ENCODE measurements around the gene NT5C1B. TPM values are rescaled to one million over a fixed set of nuclear protein-coding genes. Genes with fewer than 3 reads are reported as not detected.

The NT5C1B gene
- polyA plus RNA-seq, 2 of the 4 experiments (the other 2 are of a cell fraction): not detected

DNA sequence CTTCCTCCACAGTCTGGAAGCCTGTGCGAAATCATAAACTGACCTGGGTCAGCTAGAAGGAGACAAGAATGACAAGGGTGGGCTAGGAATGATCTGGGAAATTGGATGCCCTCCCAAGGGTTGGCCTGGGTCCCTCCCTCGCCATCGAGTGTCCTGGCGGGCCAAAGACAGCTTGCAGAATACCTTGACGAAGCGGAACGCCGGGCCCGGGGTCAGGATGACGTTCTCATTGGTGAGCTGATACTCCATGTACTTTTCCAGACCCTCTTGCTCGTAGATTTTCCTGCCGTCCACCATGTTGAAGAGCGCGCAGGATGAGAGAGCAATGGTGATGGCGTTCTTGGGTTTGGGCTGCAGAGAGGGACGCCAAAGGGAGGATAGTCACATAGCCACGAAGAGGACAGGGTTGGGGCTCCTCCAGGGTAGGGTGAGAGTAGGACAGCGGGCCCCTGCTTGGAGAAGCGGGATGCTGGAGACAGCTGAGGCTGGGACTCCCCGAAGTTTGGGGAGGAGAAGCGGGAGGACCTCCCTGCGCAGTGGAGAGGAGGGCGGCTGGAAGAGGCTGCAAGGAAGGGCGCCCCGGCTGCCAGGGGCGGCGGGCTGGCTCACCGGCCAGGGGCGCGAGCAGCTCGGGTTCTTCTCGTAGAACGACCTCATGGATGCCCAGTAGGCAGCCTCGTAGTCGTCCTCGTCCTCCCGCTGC lies 5.3 kb downstream of the NT5C1B start (continued):
- TF ChIP-seq, protein P1, sequence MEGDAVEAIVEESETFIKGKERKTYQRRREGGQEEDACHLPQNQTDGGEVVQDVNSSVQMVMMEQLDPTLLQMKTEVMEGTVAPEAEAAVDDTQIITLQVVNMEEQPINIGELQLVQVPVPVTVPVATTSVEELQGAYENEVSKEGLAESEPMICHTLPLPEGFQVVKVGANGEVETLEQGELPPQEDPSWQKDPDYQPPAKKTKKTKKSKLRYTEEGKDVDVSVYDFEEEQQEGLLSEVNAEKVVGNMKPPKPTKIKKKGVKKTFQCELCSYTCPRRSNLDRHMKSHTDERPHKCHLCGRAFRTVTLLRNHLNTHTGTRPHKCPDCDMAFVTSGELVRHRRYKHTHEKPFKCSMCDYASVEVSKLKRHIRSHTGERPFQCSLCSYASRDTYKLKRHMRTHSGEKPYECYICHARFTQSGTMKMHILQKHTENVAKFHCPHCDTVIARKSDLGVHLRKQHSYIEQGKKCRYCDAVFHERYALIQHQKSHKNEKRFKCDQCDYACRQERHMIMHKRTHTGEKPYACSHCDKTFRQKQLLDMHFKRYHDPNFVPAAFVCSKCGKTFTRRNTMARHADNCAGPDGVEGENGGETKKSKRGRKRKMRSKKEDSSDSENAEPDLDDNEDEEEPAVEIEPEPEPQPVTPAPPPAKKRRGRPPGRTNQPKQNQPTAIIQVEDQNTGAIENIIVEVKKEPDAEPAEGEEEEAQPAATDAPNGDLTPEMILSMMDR (IDR thresholded peaks at IDR 0.05): no peak
- TF ChIP-seq ZSCAN20 (CRISPR knock-in tag; IDR thresholded peaks at IDR 0.05): no peak
- TF ChIP-seq, protein P2, sequence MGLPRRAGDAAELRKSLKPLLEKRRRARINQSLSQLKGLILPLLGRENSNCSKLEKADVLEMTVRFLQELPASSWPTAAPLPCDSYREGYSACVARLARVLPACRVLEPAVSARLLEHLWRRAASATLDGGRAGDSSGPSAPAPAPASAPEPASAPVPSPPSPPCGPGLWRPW (IDR thresholded peaks at IDR 0.05): no peak

DNA sequence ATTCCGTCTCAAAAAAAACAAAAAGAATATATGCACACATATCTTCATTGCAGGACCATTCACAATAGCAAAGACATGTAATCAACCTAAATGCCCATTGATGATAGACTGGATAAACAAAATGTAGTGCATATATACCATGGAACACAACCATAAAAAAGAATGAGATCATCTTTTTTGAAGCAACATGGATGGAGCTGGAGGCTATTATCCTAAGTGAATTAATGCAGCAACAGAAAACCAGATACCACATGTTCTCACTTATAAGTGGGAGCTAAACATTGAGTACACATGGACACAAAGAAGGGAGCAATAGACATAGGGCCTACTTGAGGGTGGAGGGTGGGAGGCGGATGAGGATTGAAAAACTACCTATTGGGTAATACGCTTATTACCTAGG lies 8.8 kb downstream of the NT5C1B start:
- WGBS (ENCODE audit: missing lambda C conversion rate): 44% methylated on average over 3 of the region's 3 CpGs
- H3K9me3 ChIP-seq: 0 out of 3 replicates have a peak, but pooled peaks cover 4% of the 10 kb centered on the region
- CTCF ChIA-PET: no interaction called here

DNA sequence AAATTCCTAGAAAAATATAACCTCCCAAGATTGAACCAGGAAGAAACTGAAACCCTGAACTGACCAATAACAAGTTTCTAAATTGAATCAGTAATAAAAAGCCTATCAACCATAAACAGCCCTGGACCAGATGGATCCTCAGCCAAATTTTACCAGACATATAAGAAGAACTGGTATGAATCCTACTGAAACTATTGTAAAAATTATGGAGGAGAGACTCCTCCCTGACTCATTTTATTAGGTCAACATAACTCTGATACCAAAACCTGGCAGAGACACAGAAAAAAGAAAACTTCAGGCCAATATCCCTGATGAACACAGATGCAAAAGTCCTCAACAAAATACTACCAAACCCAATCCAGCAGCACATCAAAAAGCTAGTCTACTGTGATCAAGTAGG lies 11.3 kb downstream of the NT5C1B start:
- CTCF ChIA-PET: interaction anchor here (1.0 kb wide), 1 partner anchor 58 kb away, joined by 4 read pairs; no protein-coding TSS in a partner anchor
- ATAC-seq (no peak), FAIRE-seq (no peak), DNase-seq (ENCODE audit: low read depth in 1 of 2, low spot score in 1 of 2) (no peak)
- 0 out of 3 replicates have a peak, but pooled peaks cover 4% of the 10 kb centered on the region for H3K9me3 ChIP-seq
- H3K4me1 ChIP-seq: no peaks in the 10 kb centered on the region
- POLR2A ChIA-PET: interaction anchor here (1.4 kb wide), 1 partner anchor 17 kb away, joined by 4 read pairs; the partner anchor contains the start of gene RDH14
- no peak overlapping the region for H3K4me2 ChIP-seq
- H3K4me3 ChIP-seq: no peak overlapping the region
- no peak overlapping the region for H3K27ac ChIP-seq
- TF ChIP-seq, protein P3, sequence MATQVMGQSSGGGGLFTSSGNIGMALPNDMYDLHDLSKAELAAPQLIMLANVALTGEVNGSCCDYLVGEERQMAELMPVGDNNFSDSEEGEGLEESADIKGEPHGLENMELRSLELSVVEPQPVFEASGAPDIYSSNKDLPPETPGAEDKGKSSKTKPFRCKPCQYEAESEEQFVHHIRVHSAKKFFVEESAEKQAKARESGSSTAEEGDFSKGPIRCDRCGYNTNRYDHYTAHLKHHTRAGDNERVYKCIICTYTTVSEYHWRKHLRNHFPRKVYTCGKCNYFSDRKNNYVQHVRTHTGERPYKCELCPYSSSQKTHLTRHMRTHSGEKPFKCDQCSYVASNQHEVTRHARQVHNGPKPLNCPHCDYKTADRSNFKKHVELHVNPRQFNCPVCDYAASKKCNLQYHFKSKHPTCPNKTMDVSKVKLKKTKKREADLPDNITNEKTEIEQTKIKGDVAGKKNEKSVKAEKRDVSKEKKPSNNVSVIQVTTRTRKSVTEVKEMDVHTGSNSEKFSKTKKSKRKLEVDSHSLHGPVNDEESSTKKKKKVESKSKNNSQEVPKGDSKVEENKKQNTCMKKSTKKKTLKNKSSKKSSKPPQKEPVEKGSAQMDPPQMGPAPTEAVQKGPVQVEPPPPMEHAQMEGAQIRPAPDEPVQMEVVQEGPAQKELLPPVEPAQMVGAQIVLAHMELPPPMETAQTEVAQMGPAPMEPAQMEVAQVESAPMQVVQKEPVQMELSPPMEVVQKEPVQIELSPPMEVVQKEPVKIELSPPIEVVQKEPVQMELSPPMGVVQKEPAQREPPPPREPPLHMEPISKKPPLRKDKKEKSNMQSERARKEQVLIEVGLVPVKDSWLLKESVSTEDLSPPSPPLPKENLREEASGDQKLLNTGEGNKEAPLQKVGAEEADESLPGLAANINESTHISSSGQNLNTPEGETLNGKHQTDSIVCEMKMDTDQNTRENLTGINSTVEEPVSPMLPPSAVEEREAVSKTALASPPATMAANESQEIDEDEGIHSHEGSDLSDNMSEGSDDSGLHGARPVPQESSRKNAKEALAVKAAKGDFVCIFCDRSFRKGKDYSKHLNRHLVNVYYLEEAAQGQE (IDR thresholded peaks at IDR 0.05): no peak
- TF ChIP-seq, protein P4, sequence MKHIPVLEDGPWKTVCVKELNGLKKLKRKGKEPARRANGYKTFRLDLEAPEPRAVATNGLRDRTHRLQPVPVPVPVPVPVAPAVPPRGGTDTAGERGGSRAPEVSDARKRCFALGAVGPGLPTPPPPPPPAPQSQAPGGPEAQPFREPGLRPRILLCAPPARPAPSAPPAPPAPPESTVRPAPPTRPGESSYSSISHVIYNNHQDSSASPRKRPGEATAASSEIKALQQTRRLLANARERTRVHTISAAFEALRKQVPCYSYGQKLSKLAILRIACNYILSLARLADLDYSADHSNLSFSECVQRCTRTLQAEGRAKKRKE (CRISPR knock-in tag; IDR thresholded peaks at IDR 0.05; ENCODE audit: low read depth): no peak
- TF ChIP-seq ZNF302 (CRISPR knock-in tag; IDR thresholded peaks at IDR 0.05) (no peak), ZSCAN20 (CRISPR knock-in tag; IDR thresholded peaks at IDR 0.05) (no peak), HOXA7 (CRISPR knock-in tag; IDR thresholded peaks at IDR 0.05) (no peak), RNF2 (IDR thresholded peaks at IDR 0.05; ENCODE audit: borderline replicate concordance, low read depth) (no peak), ESRRA (IDR thresholded peaks at IDR 0.05; ENCODE audit: borderline replicate concordance, low read length) (no peak), HDAC2 (IDR thresholded peaks at IDR 0.05) (no peak), CHD4 (IDR thresholded peaks at IDR 0.05; ENCODE audit: borderline replicate concordance) (no peak), RFX5 (IDR thresholded peaks at IDR 0.05) (no peak), FOXS1 (CRISPR knock-in tag; IDR thresholded peaks at IDR 0.05) (no peak), NR3C1 (IDR thresholded peaks at IDR 0.05) (no peak), NFE2L2 (conservative IDR thresholded peaks at IDR 0.05; ENCODE audit: low read length) (no peak), GATA3 (IDR thresholded peaks at IDR 0.05; ENCODE audit: borderline replicate concordance) (no peak)
- TF ChIP-seq, protein P1 (IDR thresholded peaks at IDR 0.05): no peak
- TF ChIP-seq, protein P5, sequence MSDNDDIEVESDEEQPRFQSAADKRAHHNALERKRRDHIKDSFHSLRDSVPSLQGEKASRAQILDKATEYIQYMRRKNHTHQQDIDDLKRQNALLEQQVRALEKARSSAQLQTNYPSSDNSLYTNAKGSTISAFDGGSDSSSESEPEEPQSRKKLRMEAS (IDR thresholded peaks at IDR 0.05): no peak

More for the DNA sequence above, 8.8 kb downstream of the NT5C1B start:
- TF ChIP-seq FOSL2 (IDR thresholded peaks at IDR 0.05) (no peak), FOSL2 (CRISPR knock-in tag; IDR thresholded peaks at IDR 0.05) (no peak), SMC3 (IDR thresholded peaks at IDR 0.05) (no peak), RNF2 (IDR thresholded peaks at IDR 0.05; ENCODE audit: borderline replicate concordance, low read depth) (no peak), TP53 (CRISPR knock-in tag; IDR thresholded peaks at IDR 0.05) (no peak), FOSB (CRISPR knock-in tag; IDR thresholded peaks at IDR 0.05) (no peak), JUN (IDR thresholded peaks at IDR 0.05) (no peak), CHD4 (IDR thresholded peaks at IDR 0.05; ENCODE audit: borderline replicate concordance) (no peak), HDAC2 (IDR thresholded peaks at IDR 0.05) (no peak), GATA3 (IDR thresholded peaks at IDR 0.05; ENCODE audit: borderline replicate concordance) (no peak), FOXS1 (CRISPR knock-in tag; IDR thresholded peaks at IDR 0.05) (no peak)
- TF ChIP-seq, protein P2 (IDR thresholded peaks at IDR 0.05): no peak
- TF ChIP-seq, protein P6, sequence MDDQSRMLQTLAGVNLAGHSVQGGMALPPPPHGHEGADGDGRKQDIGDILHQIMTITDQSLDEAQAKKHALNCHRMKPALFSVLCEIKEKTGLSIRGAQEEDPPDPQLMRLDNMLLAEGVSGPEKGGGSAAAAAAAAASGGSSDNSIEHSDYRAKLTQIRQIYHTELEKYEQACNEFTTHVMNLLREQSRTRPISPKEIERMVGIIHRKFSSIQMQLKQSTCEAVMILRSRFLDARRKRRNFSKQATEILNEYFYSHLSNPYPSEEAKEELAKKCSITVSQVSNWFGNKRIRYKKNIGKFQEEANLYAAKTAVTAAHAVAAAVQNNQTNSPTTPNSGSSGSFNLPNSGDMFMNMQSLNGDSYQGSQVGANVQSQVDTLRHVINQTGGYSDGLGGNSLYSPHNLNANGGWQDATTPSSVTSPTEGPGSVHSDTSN (IDR thresholded peaks at IDR 0.05): no peak
- ATAC-seq (no peak), DNase-seq (ENCODE audit: low read depth in 1 of 2, low spot score in 1 of 2) (no peak), FAIRE-seq (no peak)
- Histone ChIP-seq H3K27ac (no peak overlapping the region), H3K4me3 (no peak overlapping the region), H3K4me2 (no peak overlapping the region), H3K4me1 (no peaks in the 10 kb centered on the region)
- POLR2A ChIA-PET: no interaction called here

All from A549 (cell line).